ELR (cell line): ENCODE results near the gene LRRC4.

Experiments
- DNase-seq: peaks from one replicate; pipeline ENCODE4 v3.0.0-alpha.2; 2015; ENCODE audit warnings: low read depth

Gene LRRC4, protein sequence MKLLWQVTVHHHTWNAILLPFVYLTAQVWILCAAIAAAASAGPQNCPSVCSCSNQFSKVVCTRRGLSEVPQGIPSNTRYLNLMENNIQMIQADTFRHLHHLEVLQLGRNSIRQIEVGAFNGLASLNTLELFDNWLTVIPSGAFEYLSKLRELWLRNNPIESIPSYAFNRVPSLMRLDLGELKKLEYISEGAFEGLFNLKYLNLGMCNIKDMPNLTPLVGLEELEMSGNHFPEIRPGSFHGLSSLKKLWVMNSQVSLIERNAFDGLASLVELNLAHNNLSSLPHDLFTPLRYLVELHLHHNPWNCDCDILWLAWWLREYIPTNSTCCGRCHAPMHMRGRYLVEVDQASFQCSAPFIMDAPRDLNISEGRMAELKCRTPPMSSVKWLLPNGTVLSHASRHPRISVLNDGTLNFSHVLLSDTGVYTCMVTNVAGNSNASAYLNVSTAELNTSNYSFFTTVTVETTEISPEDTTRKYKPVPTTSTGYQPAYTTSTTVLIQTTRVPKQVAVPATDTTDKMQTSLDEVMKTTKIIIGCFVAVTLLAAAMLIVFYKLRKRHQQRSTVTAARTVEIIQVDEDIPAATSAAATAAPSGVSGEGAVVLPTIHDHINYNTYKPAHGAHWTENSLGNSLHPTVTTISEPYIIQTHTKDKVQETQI

DNA sequence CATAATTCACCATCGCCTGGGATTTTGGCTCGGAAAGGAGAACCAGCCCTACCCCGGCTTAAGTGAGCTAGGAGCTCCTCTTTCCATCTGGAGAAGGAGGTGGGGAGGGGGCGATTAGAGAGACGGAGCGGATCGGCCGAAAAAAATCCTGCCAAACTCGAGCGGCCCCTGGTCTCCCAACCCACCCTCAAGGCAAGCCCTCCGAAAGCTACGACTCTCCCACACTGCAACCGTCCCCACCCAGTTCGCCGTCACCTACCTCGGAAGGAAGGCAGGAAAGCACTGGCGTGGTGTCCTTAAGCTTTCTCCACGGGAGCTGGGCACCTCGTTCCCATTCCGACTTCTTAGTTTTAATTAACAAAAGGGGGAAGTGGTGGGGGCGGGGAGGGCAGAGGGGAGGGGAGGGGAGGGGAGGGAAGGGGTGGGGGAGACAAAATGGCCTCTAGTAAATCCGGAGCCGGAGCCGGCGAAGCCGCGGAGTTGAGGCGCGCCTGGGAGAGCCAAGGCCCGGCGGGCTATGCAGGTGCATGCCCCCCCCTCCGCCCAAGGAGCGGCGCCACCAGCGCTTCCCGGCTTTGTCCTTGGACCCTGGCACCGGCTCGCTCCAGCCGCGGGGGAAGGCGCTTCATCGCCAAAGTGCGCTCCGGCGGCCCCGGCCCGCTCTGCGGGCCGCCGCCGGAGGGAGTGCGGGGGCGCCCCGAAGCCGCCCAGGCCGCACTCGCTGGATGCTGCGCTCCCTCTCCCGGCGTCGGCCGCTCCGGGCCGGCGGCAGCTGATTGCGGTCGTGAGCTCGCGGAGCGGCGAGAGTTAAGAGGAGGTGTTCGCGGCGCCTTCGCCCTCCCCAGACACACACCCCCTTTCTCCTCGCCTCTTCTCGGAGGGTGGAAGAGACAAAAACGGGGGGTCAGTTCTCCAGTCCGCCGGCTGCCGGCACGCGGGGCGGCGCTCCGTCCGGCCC is at the start of gene LRRC4:
Gene LRRC4 (minus strand): TSS at position 784 of the 958 bp plus-strand sequence. CDS start 797 bp downstream, outside the sequence.
- DNase-seq = peak; percentile 62

- no peak for DNase-seq
Observed at GRCh38 chr7:128080169-128080568, 48.9 kb upstream of the LRRC4 start.

DNA sequence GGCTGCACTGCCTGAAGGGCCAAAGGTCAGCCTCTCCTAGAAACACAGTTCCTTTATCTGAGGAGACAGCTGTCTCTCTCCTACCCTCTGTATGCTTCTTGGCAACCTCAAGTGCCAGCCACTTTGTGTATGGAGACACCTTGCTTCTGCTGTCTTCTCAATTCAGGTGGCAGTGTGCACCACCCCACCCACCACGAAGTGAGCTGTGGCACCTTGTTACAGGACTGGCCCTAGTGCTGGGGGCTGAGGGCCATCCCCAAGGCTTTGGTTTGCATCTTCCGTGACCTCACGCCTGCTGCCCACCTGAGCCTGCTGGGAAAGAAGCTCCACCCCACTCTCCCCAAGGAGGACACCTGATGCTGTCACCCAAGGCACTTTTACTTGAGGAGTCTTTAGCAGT is 47.1 kb upstream of the LRRC4 start:
- DNase-seq = no peak

DNA sequence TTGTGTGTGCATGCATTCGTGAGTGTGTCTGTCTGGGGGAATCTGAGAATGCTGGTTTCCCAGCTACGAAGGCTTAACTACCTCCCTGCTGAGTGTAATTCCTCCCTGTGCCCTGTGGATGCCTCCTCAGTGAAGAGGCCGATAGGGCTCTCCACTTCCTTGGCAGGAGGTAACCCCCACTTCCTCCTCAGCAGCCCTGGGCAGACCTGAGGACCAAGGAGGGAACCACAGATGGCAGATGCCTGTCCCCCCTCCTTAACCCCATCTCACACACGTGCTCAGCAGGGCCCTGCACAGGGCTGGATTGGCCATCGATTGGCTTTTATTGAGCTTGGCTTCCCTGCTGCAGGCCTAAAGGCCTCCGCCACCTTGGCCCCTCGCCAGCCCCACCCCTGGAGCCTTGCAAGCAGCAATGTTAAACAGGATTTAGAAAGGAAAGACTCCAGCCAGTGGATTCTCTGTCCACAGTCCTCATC is 45.6 kb upstream of the LRRC4 start:
- no peak for DNase-seq

DNA sequence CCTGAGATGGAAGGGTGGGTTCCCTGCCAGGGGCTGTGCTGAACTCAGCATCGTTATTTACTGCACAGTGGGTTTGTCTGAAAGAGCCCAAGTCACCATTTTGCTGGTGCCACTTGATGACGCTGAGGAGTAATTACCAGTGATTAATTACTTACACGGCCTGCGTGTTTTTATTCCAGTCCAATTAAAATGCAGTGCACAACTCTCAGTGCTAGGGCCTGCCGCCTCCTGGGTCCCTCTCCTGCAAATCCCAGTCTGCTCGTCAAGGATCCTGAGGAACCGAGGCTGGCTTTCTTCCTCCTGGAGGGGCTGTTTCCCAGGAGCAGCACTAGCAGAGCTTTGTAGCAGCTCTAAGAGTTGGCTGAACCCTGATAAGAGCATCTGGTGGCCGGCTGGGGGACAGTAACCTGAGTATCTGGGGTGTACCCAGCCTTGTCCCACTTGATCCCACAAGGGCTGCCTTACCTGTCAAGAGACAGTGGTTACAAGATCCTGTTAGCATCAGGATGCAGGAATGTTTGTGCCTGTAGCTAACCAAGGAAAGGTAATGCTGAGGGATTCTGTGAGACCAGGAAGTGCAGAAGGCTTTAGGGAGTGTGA is 45.1 kb upstream of the LRRC4 start:
- DNase-seq = no peak

DNA sequence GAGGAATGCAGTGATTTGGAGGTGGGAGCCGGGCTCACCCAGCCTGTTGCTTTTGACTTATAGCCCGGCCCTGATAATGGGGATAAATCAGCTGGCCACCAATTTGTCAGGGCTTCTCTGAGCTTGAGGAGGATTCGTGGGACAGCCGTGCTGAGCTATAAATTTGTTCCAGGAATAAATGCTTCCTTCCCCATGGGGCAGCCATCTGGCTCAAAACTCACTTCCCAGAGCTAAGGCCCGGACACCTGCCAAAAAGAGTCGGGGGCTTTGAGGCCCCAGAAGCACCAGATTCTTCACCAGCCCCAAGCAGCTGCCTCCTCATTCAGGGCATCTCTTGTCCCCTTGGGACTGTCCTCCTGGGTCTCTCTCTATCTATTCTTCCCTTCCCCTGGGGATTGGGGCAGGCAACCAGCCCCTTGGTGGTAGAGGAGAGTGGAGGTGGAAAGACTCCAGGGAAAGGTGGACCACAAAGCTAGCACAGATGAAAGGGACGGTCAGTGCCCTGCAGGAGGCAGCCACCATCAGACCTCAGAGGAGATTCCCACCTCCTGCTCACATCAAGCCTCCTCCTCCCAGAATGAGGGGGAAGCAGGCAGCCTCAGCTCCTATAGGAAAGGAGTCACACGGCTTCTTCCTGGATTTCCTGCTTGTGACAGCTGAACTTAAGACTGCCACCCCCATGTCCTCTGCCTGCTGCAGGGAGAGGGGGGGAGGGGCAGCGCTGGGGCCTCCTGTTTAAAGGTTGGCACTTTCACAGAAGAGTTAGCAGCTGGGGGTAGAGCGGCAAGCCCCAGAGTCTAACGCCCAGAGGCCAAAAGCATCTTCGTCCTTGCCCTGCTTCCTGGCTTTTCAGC is 44.2 kb upstream of the LRRC4 start:
- no peak for DNase-seq

DNA sequence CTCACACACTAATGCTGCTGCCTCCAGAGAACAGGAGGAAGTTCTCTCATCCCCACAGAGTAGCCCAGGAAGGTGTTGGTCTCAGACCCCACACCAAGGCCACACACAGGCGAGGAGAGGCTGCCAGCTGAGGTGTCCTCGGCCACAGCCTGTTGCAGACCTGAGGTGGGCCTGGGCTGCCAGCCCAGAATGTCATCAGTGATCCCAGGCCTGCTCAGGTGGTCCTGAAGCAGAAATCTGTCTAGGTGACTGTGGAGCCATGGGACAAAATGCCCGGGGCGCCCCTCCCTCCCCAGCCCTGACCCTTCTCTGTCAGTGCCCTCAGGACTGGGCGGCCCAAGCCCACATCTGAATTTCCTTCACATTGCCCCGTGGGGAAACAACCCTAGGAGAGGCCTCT is 43.5 kb upstream of the LRRC4 start:
- DNase-seq = no peak

DNA sequence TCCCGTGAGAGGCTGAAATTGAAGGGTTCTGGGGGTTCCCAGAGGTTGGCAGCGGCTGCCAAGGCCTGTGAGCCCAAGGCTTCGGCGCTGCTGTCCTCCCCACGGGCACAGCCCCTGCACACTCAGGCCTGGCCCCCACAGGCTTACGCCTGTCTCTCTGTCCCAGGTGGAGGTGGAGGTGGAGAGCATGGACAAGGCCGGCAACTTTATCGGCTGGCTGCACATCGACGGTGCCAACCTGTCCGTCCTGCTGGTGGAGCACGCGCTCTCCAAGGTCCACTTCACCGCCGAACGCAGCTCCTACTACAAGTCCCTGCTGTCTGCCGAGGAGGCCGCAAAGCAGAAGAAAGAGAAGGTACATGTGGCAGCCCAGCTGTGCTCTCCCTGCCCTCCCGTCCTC is 43.1 kb upstream of the LRRC4 start:
- no peak for DNase-seq

DNA sequence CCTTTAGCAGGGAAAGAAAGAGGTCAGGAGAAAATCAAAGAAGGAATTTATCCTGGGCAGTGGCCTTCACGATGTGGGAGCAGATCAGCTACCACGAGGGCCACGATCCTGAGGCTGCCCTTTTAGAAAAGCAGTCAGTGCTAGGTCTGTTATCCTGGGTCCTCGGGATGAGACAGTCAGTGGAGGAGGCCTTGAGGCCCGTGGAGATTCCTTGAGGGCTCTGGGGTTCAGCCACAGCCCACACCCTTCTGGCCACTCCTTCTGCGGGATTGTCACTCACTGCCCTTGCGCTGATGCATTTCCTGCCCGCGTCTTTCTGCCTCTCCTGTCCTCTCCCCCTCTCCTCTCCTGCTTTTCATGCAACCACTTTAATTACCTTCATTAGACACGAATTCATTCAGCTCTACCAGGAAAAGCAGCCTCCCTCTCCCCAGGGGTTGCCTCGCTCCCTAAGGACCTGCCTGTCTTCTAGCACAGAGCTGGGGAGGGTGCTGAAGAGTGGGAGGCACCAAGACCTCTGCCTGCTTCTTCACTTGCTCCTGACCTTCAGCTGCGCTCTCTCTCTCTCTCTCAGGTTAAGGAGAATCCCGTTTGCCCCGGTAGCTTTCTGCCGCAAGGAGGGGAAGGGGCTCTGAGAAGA is 42.6 kb upstream of the LRRC4 start:
- no peak for DNase-seq

- no peak for DNase-seq
Observed at GRCh38 chr7:128071801-128072200, 40.6 kb upstream of the LRRC4 start.

GRCh38 chr7:128071376-128071775 is 40.1 kb upstream of the LRRC4 start:
- no peak for DNase-seq

DNA sequence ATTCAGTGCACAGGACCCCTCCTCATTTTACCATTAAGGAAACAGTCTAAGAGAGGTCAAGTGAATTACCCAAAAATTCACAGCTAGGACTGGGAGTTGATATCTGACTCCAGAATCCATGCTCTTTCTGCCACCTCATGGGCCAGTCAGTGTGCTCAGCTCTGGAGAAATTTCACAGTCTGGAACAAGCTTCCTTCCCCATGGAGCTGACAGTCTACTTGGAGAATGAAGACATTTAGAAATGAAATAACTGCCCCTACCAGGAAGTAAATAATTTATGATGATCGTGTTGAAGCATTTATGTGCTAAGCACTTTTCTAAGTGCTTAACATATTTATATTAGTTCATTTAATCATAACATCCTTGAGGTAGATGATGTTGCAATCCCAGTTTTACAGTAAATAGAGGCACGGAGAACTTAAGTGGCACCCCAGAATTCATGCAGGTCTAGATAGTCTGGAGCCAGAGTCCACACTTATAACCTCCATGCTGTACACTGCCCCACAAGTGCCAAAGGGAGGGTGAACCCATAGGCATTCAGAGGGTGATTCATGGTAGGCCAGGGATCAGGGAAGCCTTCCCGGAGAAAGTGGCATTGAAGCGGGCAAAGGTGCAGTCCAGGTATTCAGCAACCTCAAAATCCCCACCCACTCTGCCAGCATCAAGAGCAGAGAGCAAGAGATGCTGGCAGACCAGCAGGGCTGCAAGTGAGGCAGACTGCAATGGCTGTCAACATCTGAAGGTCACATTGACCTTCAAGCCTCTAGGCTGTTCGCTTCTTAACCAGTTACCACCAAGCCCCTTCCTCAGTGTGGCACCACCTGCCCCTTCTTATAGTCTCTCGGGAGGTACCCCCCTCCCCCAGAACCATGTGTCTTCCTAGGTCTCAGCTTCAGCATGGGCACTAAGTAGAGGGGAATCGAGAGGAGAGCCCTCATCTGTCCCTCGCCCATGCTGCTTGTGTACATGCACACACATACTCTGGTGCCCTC is 38.4 kb upstream of the LRRC4 start:
- no peak for DNase-seq

- no peak for DNase-seq
Observed at GRCh38 chr7:128068785-128069184, 37.5 kb upstream of the LRRC4 start.

- DNase-seq = no peak
Observed at GRCh38 chr7:128067983-128068382, 36.7 kb upstream of the LRRC4 start.

DNA sequence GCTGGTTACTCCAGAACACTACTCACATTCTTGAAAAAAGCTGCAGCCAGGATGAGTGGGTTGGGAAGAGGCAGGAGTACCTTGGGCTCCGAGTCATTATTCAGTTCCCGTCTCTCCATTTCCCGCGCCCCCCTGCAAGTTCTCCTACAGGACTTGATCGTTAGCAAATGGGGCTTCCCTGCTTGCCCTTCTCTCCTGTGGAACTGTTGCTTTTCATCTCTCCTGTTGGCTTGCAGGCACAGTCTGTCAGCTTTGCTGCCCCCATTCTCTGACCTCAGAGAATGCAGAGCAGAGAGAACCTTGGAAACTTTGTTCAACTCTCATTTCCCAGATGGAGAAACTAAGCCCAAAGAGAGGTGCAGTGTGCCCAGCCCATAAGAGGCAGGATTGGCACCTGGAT is 35.6 kb upstream of the LRRC4 start:
- DNase-seq = no peak

DNA sequence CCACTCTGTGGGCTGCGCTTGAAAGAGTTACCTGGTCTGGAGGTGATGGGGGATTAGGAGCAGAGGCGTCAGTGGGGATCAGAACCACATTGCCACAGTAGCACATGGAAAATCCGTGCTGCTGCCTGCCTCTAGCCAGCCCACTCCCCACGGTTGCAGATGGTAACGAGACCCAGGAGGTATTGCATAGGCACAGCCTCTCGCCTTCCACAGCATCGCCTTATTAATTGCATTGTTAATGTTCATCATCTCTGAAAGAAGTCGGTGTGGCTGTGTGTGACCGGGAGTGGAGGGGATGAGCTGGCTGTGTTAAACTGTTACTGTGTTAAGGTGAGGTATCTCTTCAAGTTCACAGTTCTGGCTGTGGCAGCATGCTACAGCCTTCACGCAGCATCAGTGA is 35.2 kb upstream of the LRRC4 start:
- DNase-seq = no peak

DNA sequence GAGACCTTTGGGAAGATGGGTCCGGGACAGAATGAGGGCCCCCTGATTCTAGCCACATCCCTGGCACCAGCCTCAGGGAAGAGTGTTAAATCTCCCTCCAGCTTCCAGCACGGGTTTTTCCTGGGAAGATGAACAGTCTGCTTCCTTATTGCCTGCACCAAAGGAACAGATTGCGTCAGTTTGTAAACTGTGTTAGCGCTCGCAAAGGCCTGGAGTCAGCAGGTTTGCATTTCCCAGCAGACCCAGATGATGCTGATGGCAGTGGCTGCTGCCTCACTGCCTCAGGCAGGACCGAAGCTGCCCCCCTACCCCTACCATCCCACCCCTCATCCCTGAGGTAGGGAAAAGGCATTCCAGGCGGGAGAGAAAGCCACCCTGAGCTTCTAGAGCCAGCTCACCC is 34.6 kb upstream of the LRRC4 start:
- DNase-seq = no peak

DNA sequence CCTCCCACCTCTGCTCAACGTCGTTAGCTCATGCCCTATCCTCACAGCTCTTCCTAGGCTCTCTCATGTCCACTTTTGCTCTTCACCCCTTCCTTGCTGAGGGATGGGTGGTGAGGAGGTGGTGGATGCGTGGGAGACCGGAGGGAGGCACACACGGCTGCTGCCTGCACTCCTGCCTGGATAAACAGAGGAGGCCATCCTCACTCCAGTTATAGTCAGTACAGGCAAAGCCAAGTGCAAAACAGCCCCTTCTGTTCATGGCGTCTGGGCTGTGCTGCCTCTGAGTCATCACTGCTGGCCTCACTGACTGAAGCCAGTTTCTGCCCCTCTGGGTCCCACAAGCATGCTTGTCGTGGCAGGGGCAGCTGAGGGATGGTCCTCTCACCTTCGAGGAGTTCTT is 31.9 kb upstream of the LRRC4 start:
- no peak for DNase-seq

GRCh38 chr7:128060018-128060417 is 28.8 kb upstream of the LRRC4 start:
- no peak for DNase-seq
